ENCODE measurements around the gene DNAI2.

- TF ChIP-seq FOXM1 (IDR thresholded peaks at IDR 0.05; ENCODE audit: borderline replicate concordance, low read depth) (no peak), CEBPB (IDR thresholded peaks at IDR 0.05) (no peak), RAD21 (IDR thresholded peaks at IDR 0.05; ENCODE audit: low read depth) (no peak), TEAD4 (IDR thresholded peaks at IDR 0.05) (no peak), CREB1 (IDR thresholded peaks at IDR 0.05; ENCODE audit: low read depth) (no peak), MAX (IDR thresholded peaks at IDR 0.05) (no peak), EP300 (IDR thresholded peaks at IDR 0.05; ENCODE audit: borderline replicate concordance) (no peak), NFIC (IDR thresholded peaks at IDR 0.05) (no peak), TAF1 (IDR thresholded peaks at IDR 0.05; ENCODE audit: low read depth) (no peak), REST (IDR thresholded peaks at IDR 0.05; ENCODE audit: low read depth) (no peak), USF1 (IDR thresholded peaks at IDR 0.05) (no peak)
Observed at GRCh38 chr17:74362069-74362405, 88.0 kb downstream of the DNAI2 start.

Measured in Ishikawa (cell line).